Stomach (tissue), 9 donors: ENCODE results near the gene PRKAG1. TPM values are rescaled to one million over a fixed set of nuclear protein-coding genes. Genes with fewer than 3 reads are reported as not detected.

Experiments
- DNase-seq, 2 donors: peaks; one replicate each; pipeline versions ENCODE4 v3.0.0 to v3.0.0-alpha.2; 2013 to 2019
- H3K27ac ChIP-seq, 5 donors: fragments of 200-600 bp in 4 of 5; sonication (generic) in 4 of 5; one replicate each; pipeline ENCODE4 v1.5.1; 2013 to 2019; ENCODE audit warnings: mild to moderate bottlenecking in 1 of 5, moderate library complexity in 1 of 5
- H3K27me3 ChIP-seq, 3 donors: fragments of 200-600 bp; sonication (generic); one replicate each; pipeline ENCODE4 v1.5.1; 2017 to 2019; ENCODE audit warnings: mixed run types in 1 of 3
- H3K36me3 ChIP-seq, 4 donors: fragments of 200-600 bp; sonication (generic); 1 replicate in 3 of 4; 2 replicates in 1 of 4; pipeline ENCODE4 v1.5.1; 2016 to 2019
- H3K4me1 ChIP-seq, 4 donors: fragments of 200-600 bp; sonication (generic); one replicate each; pipeline ENCODE4 v1.5.1; 2016 to 2019
- H3K4me3 ChIP-seq, 4 donors: fragments of 200-600 bp; sonication (generic) in 3 of 4; one replicate each; pipeline ENCODE4 v1.5.1; 2016 to 2019; ENCODE audit warnings: mild to moderate bottlenecking in 1 of 4
- H3K9me3 ChIP-seq, 4 donors: fragments of 200-600 bp; sonication (generic); one replicate each; pipeline ENCODE4 v1.5.1; 2016 to 2019
- EP300 ChIP-seq: sonication (generic); formaldehyde crosslinking; IDR thresholded peaks from one replicate; pipeline ENCODE4 v1.6.1; 2017; ENCODE audit warnings: antibody characterized with exemption
- POLR2A ChIP-seq, 4 donors: fragments of 450-650 bp; IDR thresholded peaks; one replicate each; pipeline ENCODE4 v1.6.1; 2016; ENCODE audit warnings: antibody characterized with exemption in 4 of 4, control low read depth in 2 of 4, mild to moderate bottlenecking in 1 of 4, moderate library complexity in 1 of 4
- POLR2AphosphoS5 ChIP-seq, 3 donors: sonication (generic); formaldehyde crosslinking; IDR thresholded peaks; one replicate each; pipeline ENCODE4 v1.6.1; 2016; ENCODE audit warnings: antibody characterized with exemption in 3 of 3
- WGBS, 5 donors: extraction: QIAGEN DNeasy Blood & Tissue Kit in 3 of 5; methylation state at CpG; one replicate each; pipeline versions ENCODE4 v1.1.5 to v1.1.7; 2013 to 2018; 5-methylcytosine and 5-hydroxymethylcytosine counted together
- intact Hi-C: fragments of 100-400 bp; cut with DNase I; formaldehyde crosslinking; loops from one replicate; pipeline ENCODE4 v1.15.1; 2023; ENCODE audit warnings: low total_unique reads
- polyA plus RNA-seq, 3 donors: library from polyadenylated mRNA; stranded (reverse); fragments of 200-250 nt; gene quantifications; one replicate each; pipeline ENCODE4 v1.2.3, GENCODE V29; 2013
- total RNA-seq, 5 donors: library from RNA; depleted of rRNA; stranded (reverse); fragments of >200 nt; gene quantifications; one replicate each; pipeline versions ENCODE4 v1.1.0 to v1.2.3, GENCODE V29; 2014 to 2016
- TF ChIP-seq, protein P1 (sequence below), 7 experiments: fragments of 450-650 bp in 4 of 7; fragments of 200-600 bp in 3 of 7; sonication (generic) in 3 of 7; IDR thresholded peaks; one replicate each; pipeline ENCODE4 v1.5.1; 2016 to 2019; ENCODE audit warnings: antibody characterized with exemption in 7 of 7, control low read depth in 2 of 7, mild to moderate bottlenecking in 1 of 7
- donor health status: healthy with polysubstance abuse.
- donor health status: Bipolar disorder and iron deficiency.
- donor health status: healthy.

PRKAG1 gene
- total and polyA plus RNA-seq, 8 donors = 5.8 to 68.7 (median 43.2) TPM

GRCh38 chr12:49041881-49042484, 23.4 kb upstream of the PRKAG1 start:
- H3K36me3 ChIP-seq = peaks cover 99 to 100% (median 100%) of the 10 kb centered on the region in 4 donors

DNA sequence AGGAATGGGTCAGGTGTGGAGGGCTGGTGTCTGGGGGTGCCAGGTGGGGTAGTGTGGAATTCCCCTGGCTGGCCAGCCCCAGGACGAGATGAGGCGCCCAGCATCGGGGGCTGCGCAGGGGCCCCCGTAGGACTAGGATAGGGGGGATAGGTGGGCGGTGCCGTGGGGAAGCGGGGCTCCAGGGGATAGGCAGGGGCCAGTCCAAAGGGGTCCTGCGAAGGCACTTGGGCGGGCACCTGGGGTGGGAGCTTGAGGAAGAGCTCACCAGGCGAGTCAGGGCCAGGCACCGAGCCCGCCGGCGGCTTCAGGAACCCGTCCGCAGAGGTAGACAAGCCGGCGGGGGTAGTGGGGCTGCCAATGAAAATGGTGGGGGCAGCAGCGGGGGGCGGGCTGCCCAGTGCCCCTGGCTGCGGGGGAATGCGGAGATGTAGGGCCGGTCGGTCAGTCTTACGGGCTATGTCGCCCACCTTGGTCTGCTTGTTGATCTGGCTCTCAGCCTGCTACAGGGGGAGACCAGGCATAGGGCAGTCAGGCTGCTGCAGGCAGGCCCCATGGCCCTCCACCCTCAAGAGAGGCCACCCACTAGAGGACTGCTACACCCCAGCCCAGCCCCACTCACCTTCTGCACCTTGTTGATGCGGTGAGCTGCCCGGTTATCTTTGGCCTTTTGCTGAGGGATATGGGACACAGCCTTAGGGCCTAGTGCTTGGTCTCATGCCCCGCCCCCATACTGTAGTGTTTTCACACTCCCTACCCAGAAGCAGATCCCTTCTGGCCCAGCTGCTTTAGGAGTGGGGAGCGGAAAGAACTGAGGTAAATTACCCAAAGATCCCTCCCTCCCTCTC, 22.7 kb upstream of the PRKAG1 start:
- intact Hi-C loops = no loop called here
- Histone ChIP-seq H3K9me3 (no peaks in the 10 kb centered on the region), H3K36me3 (peaks cover 97 to 100% (median 99%) of the 10 kb centered on the region in 4 donors), H3K27me3 (no peaks in the 10 kb centered on the region), H3K4me3 (no peak overlapping the region), H3K27ac (no peak overlapping the region), H3K4me1 (no peaks in the 10 kb centered on the region)
- TF ChIP-seq POLR2AphosphoS5 (IDR thresholded peaks at IDR 0.05) (no peak), POLR2A (IDR thresholded peaks at IDR 0.05) (no peak), EP300 (no peak)
- TF ChIP-seq, protein P1, sequence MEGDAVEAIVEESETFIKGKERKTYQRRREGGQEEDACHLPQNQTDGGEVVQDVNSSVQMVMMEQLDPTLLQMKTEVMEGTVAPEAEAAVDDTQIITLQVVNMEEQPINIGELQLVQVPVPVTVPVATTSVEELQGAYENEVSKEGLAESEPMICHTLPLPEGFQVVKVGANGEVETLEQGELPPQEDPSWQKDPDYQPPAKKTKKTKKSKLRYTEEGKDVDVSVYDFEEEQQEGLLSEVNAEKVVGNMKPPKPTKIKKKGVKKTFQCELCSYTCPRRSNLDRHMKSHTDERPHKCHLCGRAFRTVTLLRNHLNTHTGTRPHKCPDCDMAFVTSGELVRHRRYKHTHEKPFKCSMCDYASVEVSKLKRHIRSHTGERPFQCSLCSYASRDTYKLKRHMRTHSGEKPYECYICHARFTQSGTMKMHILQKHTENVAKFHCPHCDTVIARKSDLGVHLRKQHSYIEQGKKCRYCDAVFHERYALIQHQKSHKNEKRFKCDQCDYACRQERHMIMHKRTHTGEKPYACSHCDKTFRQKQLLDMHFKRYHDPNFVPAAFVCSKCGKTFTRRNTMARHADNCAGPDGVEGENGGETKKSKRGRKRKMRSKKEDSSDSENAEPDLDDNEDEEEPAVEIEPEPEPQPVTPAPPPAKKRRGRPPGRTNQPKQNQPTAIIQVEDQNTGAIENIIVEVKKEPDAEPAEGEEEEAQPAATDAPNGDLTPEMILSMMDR (IDR thresholded peaks at IDR 0.05) = no peak
- 92 to 95% (median 94%) methylated on average over 23 to 31 of the region's 31 CpGs for WGBS, 5 donors
- no peak for DNase-seq

More at GRCh38 chr12:49041881-49042484, 23.4 kb upstream of the PRKAG1 start:
- H3K27ac ChIP-seq = no peak overlapping the region
- no peaks in the 10 kb centered on the region for H3K9me3 ChIP-seq
- no peak overlapping the region for H3K4me3 ChIP-seq
- no peak for DNase-seq
- 89 to 92% (median 91%) methylated on average over 18 of the region's 18 CpGs for WGBS, 5 donors
- no peaks in the 10 kb centered on the region for H3K27me3 ChIP-seq
- TF ChIP-seq EP300 (no peak), POLR2A (IDR thresholded peaks at IDR 0.05) (no peak), POLR2AphosphoS5 (IDR thresholded peaks at IDR 0.05) (no peak)
- TF ChIP-seq, protein P1 (IDR thresholded peaks at IDR 0.05) = no peak
- intact Hi-C loops = no loop called here
- no peaks in the 10 kb centered on the region for H3K4me1 ChIP-seq

GRCh38 chr12:49040364-49040855, 21.8 kb upstream of the PRKAG1 start:
- no peaks in the 10 kb centered on the region for H3K27me3 ChIP-seq
- DNase-seq = no peak
- intact Hi-C loops = no loop called here
- no peaks in the 10 kb centered on the region for H3K4me1 ChIP-seq
- WGBS, 5 donors = 93 to 94% (median 93%) methylated on average over 14 of the region's 14 CpGs
- no peak overlapping the region for H3K27ac ChIP-seq
- H3K36me3 ChIP-seq = peaks cover 95 to 100% (median 98%) of the 10 kb centered on the region in 4 donors
- H3K9me3 ChIP-seq = no peaks in the 10 kb centered on the region
- TF ChIP-seq, protein P1 (IDR thresholded peaks at IDR 0.05) = no peak
- no peak for TF ChIP-seq POLR2AphosphoS5 (IDR thresholded peaks at IDR 0.05)
- no peak for TF ChIP-seq POLR2A (IDR thresholded peaks at IDR 0.05)
- TF ChIP-seq EP300 = no peak
- H3K4me3 ChIP-seq = no peak overlapping the region

GRCh38 chr12:49039421-49040363, 21.1 kb upstream of the PRKAG1 start:
- DNase-seq = no peak
- H3K27me3 ChIP-seq = no peaks in the 10 kb centered on the region

More at GRCh38 chr12:49039421-49040363, 21.1 kb upstream of the PRKAG1 start:
- Histone ChIP-seq H3K36me3 (peaks cover 95 to 100% (median 98%) of the 10 kb centered on the region in 4 donors), H3K27ac (no peak overlapping the region), H3K4me3 (no peak overlapping the region), H3K9me3 (no peaks in the 10 kb centered on the region), H3K4me1 (no peaks in the 10 kb centered on the region)
- 90 to 96% (median 94%) methylated on average over 25 to 30 of the region's 30 CpGs for WGBS, 5 donors
- TF ChIP-seq, protein P1 (IDR thresholded peaks at IDR 0.05) = no peak
- TF ChIP-seq POLR2A (IDR thresholded peaks at IDR 0.05) = no peak
- TF ChIP-seq POLR2AphosphoS5 (IDR thresholded peaks at IDR 0.05) = no peak
- TF ChIP-seq EP300 = no peak
- intact Hi-C loops = no loop called here
